Breast epithelium (tissue), 3 donors: ENCODE results near the gene UGT1A8.

ENCODE experiments used
- POLR2AphosphoS5 ChIP-seq, 3 donors: sonication (generic); formaldehyde crosslinking; IDR thresholded peaks; one replicate each; pipeline ENCODE4 v1.6.1; 2017; ENCODE audit warnings: antibody characterized with exemption in 3 of 3
- TF ChIP-seq, protein P1 (sequence below), 3 donors: fragments of 450-650 bp; IDR thresholded peaks; one replicate each; pipeline ENCODE4 v1.5.1; 2016 to 2017; ENCODE audit warnings: antibody characterized with exemption in 3 of 3, mild to moderate bottlenecking in 3 of 3, moderate library complexity in 3 of 3

DNA sequence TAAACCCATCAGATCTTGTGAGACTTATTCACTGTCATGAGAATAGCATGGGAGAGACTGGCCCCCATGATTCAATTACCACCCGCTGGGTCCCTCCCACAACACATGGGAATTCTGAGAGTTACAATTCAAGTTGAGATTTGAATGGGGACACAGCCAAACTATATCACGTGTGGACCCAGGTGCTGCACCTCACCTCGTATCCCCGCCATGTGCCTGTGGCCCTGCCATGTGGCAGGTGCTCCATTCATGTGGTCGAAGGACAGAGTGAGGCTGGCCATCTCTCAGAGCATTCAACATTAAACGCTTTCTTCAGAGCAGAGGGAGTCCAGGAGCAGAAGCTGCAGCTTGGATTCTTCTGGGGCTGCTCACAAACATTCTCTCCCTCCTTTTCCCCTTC is 193.0 kb downstream of the UGT1A8 start:
- TF ChIP-seq, protein P1, sequence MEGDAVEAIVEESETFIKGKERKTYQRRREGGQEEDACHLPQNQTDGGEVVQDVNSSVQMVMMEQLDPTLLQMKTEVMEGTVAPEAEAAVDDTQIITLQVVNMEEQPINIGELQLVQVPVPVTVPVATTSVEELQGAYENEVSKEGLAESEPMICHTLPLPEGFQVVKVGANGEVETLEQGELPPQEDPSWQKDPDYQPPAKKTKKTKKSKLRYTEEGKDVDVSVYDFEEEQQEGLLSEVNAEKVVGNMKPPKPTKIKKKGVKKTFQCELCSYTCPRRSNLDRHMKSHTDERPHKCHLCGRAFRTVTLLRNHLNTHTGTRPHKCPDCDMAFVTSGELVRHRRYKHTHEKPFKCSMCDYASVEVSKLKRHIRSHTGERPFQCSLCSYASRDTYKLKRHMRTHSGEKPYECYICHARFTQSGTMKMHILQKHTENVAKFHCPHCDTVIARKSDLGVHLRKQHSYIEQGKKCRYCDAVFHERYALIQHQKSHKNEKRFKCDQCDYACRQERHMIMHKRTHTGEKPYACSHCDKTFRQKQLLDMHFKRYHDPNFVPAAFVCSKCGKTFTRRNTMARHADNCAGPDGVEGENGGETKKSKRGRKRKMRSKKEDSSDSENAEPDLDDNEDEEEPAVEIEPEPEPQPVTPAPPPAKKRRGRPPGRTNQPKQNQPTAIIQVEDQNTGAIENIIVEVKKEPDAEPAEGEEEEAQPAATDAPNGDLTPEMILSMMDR (IDR thresholded peaks at IDR 0.05), result no peak
- no peak for TF ChIP-seq POLR2AphosphoS5 (IDR thresholded peaks at IDR 0.05)
